DMS 273 (cell line): Measurements from ENCODE around the gene SOAT2.
A peak's percentile ranks its signal among the peaks of the same experiment; 100 is the strongest.
"Not testable (repeated sequence)": the region's sequence is repeated elsewhere in the genome, so short reads cannot be mapped to it uniquely, and the experiment has no call there.

Experiments
- DNase-seq: peaks from one replicate; lab custom pipeline; 2025; ENCODE audit not compliant: unreplicated experiment; lab: John Stamatoyannopoulos, UW

The SOAT2 gene

DNA sequence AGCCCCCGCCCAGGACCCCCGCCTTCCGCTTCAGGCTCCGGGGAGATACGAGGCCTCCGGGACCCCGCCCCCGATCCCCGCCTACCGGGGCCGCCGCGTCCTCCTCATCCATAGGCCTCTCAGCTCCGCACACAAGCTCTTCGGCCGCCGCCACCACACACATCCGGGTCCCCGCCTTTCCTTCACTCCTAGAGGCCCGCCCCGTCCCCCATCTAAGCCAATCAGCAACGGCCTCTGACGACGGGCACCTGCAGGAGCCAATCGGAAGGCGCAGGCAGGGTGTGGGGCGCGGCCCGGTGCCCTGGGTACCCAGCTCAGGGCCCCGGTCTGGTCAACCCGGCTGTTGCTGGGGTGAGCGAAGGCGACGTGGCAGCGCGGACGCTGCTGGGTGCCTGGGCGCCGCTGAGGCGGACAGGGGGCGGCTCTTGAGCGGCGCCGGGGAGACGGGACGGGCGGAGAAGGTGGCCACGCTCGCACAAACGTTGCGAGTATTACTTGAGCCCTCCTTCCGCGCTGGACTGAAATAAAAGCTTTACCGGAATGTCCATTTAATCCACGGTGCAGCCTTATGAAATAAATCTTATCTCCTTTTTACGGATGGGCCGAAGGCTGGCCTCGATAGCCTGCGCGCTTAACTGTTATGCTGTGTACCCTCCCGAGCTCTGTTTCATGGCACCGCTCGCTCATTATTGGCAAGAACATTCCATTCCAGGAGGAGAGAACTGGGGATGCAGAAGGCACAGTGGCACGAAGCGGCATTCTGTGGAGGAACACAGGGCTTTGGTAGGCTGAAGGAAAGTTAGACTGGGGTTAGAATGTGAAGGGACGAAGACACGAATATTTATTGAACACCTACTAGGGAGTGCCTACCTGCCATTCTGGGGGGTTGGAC lies 23.8 kb upstream of the SOAT2 start, which contains the start of gene SPRYD3:
SPRYD3 (minus strand) TSS at position 165 of the 892 bp plus-strand sequence; CDS start at position 108, 57 bp downstream.
- DNase-seq, result peak; percentile 94

GRCh38 chr12:53082637-53083175 lies 20.6 kb upstream of the SOAT2 start:
- no peak for DNase-seq

DNA sequence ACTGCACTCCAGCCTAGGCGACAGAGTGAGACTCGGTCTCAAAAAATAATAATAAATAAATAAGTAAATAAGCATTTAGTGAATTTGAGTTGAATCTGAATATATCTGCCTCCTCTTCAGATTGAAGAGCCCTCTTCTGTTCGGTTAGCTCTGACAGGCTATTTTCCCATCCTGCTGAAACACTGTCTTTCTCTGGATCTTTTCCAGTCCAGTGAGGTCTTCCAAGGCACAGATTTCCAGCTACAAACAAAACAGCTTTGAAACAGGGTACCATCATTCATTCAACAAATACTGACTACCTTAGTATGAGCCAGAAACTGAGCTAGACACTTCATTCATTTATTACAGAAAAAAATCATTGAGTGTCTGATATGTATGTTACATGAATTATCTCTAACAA lies 16.9 kb upstream of the SOAT2 start:
- no peak for DNase-seq

DNA sequence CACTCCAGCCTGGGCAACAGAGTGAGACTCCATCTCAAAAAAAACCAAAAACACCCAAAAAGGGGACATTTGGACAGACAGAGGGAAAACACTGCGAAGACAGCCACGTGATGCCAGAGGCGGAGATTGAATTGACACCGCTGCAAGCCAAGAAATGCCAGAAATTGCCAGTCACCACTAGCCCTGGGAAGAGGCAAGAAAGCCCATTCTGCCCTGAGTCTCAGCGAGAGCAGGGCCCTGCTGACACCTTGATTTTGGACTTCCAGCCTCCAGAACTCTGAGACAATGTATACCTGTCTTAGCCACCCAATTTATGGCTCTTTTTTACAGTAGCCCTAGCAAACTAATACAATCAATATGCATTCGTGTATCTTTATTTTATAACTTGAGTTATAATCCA lies 13.2 kb upstream of the SOAT2 start:
- no peak for DNase-seq

- DNase-seq, result no peak
Measured at GRCh38 chr12:53090554-53090953, 12.7 kb upstream of the SOAT2 start.

DNA sequence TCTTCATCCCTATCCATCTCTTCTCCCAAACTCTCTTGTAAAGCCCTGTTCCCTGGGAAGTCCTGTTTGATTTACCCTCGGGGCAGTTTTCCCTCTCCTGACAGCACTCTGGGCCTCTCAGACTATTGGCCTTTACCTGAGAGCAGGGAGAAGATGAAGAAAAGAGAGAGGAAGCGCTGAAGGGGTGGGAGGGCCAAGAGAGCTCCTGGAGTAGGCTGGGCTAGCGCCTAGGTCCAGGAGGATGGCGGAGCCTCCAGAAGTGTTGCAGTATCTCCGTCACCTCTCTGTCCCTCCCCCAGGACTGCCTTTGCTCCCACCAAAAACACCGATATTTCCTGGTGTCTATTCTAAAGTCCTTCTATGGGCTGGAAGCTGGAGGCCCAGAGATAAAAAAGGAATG lies 11.5 kb upstream of the SOAT2 start:
- DNase-seq, result no peak

GRCh38 chr12:53093777-53094393 lies 9.4 kb upstream of the SOAT2 start:
- DNase-seq, result no peak

GRCh38 chr12:53094394-53094787 lies 8.9 kb upstream of the SOAT2 start:
- DNase-seq, result no peak

DNA sequence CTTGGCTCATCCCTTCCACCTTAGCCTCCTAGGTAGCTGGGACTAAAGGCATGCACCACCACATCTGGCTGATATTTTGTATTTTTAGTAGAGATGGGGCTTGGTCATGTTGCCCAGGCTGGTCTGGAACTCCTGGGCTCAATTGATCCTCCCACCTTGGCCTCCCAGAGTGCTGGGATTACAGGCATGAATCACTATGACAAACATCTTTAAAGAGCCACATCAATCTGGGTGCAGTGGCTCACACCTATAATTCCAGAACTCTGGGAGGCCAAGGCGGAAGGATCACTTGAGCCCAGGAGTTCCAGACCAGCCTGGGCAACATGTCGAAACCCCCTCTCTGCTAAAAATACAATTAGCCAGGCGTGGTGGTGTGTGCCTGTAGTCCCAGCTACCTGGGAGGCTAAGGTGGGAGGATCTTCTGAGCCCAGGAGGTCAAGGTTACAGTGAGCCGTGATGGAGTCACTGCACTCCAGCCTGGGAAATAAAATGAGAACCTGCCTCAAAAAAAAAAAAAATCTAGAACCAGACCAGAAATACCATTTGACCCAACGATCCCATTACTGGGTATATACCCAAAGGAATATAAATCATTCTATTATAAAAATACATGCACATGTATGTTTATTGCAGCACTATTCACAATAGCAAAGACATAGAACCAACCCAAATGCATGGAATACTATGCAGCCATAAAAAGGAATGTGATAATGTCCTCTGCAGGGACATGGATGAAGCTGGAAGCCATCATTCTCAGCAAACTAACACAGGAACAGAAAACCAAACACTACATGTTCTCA lies 8.3 kb upstream of the SOAT2 start:
- DNase-seq, result not testable (repeated sequence)

DNA sequence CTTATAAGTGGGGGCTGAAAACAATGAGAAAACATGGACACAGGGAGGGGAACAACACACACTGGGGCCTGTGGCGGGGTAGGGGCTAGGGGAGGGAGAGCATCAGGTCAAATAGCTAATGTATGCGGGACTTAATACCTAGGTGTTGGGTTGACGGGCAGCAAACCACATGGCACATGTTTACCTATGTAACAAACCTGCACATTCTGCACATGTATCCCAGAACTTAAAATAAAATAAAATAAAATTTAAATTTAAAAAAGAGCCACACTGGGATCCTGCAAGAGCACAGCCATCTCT lies 7.7 kb upstream of the SOAT2 start:
- not testable (repeated sequence) for DNase-seq

DNA sequence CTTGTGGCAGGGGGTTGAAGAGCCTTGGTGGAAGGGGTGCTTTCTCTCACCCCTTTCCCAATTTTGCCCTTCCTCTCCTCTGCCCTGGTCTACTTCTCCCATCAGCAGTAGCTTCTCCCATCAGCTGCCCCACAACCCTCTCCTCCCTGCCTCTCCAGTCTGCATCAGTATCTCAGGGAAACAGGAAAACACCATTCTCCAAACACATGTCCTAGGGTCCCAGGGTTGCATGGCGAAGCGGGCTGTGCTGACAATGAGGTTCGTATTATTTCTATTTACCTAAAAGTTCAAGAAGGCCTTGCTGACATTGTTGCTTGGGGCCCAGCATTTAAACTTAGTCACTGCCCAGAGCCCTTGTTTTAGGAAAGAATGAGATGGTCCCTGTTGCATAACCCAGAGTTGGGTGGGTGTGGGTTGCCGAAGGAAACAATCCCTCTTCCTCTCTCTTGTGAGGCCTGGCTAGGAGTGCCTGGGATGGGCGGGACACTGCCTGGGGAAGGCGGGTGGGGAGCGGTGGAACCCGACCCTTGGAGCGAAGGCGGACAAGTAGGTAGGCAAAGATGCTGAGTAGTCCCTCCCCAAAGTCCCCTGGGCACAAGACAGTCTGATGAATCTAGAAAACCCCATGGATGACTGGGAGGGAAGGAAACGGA lies 7.1 kb upstream of the SOAT2 start:
- no peak for DNase-seq

- DNase-seq, result no peak
Measured at GRCh38 chr12:53096759-53097158, 6.5 kb upstream of the SOAT2 start.

DNA sequence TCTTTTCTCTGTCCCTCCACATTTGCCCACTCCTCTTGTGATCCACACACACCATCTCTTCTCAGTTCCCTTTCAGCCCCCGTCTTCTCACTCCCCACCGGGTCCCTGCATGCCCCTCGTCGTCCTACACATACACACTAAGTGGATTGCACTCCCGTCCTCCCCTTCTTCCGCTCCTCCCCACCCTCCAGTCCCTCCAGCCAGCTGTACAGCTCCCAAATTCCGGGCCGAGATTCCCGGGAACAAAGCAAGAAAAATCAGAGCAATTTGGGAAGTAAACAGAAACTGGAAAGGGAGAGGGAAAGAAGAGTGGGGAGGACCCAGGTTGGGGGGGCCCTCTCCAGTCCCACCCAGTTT lies 6.1 kb upstream of the SOAT2 start:
- DNase-seq, result no peak

DNA sequence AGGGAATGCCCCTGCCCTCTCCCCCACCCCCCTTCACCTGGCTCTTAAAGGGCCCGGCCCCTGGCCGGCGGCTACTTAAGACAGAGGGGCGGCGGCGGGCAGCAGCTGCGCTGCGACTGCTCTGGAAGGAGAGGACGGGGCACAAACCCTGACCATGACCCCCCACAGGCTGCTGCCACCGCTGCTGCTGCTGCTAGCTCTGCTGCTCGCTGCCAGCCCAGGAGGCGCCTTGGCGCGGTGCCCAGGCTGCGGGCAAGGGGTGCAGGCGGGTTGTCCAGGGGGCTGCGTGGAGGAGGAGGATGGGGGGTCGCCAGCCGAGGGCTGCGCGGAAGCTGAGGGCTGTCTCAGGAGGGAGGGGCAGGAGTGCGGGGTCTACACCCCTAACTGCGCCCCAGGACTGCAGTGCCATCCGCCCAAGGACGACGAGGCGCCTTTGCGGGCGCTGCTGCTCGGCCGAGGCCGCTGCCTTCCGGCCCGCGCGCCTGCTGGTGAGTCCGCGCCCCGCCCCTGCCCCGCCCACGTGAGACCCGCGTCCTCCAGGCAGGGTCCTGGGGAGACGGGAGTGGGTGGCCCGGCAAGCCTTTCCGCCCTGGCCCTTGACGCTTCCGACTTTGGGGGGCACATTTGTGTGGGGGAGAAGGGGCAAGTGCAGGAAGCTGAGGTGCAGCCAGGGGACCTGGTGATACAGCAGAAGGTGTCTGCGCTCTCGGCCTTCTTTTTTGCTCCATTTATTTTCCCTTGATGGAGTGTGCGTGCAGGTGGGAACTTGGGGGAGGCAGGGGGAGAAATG lies 5.5 kb upstream of the SOAT2 start, which contains the start of gene IGFBP6:
IGFBP6 (plus strand) TSS at position 104 of the 790 bp plus-strand sequence; CDS start at position 155, 51 bp downstream.
- DNase-seq, result peak; percentile 68

DNA sequence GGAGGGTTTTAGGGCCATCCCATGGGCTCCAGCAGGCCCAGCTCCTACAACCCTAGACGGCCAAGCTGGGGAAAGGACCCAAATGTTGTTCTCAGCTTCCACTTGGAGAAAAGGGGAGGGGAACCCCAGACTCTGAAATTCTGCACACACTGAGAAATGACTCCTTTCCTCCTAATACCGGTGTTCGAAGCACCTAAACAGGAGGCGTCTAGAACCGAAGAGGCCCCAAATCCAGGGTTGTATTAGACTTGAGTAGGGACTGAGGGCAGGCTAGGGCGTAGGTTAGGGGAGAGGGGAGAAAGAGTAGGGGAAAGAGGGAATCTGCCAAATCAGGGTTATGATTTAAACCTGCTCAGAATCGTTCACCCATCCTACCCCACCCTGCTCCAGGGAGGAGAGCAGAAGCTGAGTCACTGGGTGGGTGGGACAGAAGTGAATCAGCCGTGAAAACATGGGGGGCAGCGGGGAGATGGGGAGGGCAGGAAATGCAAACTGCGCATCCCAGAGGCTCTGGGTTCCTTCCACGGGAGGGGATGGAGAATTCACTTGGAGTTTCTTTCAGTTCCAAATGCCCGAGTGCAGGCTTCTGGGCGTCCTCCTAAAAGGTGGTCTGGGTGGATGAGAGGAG lies 4.8 kb upstream of the SOAT2 start:
- no peak for DNase-seq

DNA sequence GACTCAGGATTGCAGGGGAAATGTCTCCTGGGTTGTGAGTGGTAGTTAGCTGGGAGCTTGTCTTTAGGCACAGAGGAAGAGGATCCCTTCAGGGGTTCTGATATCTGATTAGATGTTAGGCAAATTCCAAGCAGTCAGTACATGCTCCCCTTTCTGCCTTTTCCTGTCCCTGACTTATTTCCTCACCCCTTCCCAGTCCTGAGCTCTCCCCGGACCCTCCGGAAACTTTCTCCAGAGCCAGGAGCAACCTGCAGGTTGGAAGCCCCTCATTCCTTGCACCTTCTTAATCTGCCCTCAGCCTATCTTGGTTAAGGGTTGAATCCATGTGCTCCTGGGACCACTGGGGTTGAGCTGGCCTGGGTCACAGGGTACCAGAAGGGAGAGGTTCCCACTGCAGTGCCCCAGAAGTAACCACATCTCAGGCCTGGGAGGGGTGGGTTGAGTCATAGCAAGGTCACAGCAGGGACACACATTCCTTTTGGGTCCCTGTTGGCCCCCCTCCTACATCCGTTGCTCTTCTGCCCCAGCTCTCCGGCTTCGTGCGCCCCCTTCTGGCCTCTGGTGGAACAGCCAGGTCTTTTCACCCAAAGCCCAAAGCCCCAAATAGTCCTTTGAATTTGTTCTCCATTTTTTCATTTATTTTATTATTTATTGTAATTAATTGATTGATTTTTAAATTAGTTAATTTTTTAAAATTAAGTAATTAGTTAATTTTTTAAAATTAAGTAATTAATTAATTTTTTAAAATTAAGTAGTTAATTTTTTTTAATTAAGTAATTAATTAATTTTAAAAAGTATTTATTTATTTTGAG lies 4.0 kb upstream of the SOAT2 start:
- DNase-seq, result peak; percentile 80

GRCh38 chr12:53100466-53101151 lies 2.7 kb upstream of the SOAT2 start:
- no peak for DNase-seq

GRCh38 chr12:53101266-53101665 lies 2.0 kb upstream of the SOAT2 start:
- DNase-seq, result no peak
